Natural killer cell (primary cell): ENCODE results near the gene GTF2A1. TPM values are rescaled to one million over a fixed set of nuclear protein-coding genes. Genes with fewer than 3 reads are reported as not detected.

Source experiments
- ATAC-seq, 3 donors: fragments of 150-1000 bp in 2 of 3; fragments of 200-7000 bp in 1 of 3; cut with Tn5 transposase; 1 replicate in 1 of 3; 2 replicates in 2 of 3; pipeline ENCODE4 v1.10.0; 2021; ENCODE audit warnings: mild to moderate bottlenecking in 2 of 3, moderate library complexity in 2 of 3
- DNase-seq, 2 donors: peaks; one replicate each; pipeline versions ENCODE4 v3.0.0 to v3.0.0-alpha.2; 2013 to 2021; ENCODE audit warnings: mixed read lengths in 1 of 2
- H3K27ac ChIP-seq: one replicate; pipeline ENCODE4 v1.5.1; 2013; ENCODE audit warnings: mild to moderate bottlenecking, low read length
- H3K27me3 ChIP-seq: one replicate; pipeline ENCODE4 v1.6.1; 2013; ENCODE audit warnings: low read length; ENCODE audit not compliant: control insufficient read depth, insufficient read depth
- H3K36me3 ChIP-seq: one replicate; pipeline ENCODE4 v1.6.1; 2013; ENCODE audit warnings: low read length; ENCODE audit not compliant: control insufficient read depth, insufficient read depth
- H3K4me1 ChIP-seq: one replicate; pipeline ENCODE4 v1.6.1; 2013; ENCODE audit warnings: low read length; ENCODE audit not compliant: control insufficient read depth, insufficient read depth
- H3K4me3 ChIP-seq: one replicate; pipeline ENCODE4 v1.5.1; 2013; ENCODE audit warnings: low read length
- H3K9me3 ChIP-seq: one replicate; pipeline ENCODE4 v1.6.1; 2013; ENCODE audit warnings: low read length; ENCODE audit not compliant: control insufficient read depth, insufficient read depth
- H3K27ac Mint-ChIP-seq, 2 donors: one replicate each; pipeline ENCODE4 v1.8.0; 2022; ENCODE audit warnings: mild to moderate bottlenecking in 2 of 2, mixed read lengths in 2 of 2, moderate library complexity in 1 of 2
- H3K27me3 Mint-ChIP-seq, 2 donors: one replicate each; pipeline ENCODE4 v1.8.0; 2022; ENCODE audit warnings: low read depth in 2 of 2, mixed read lengths in 2 of 2
- H3K36me3 Mint-ChIP-seq: one replicate; pipeline ENCODE4 v1.8.0; 2022; ENCODE audit warnings: mixed read lengths
- H3K4me1 Mint-ChIP-seq, 2 donors: one replicate each; pipeline ENCODE4 v1.8.0; 2022; ENCODE audit warnings: mixed read lengths in 2 of 2
- H3K4me3 Mint-ChIP-seq: one replicate; pipeline ENCODE4 v1.8.0; 2022; ENCODE audit warnings: mild to moderate bottlenecking, moderate library complexity, mixed read lengths
- H3K9me3 Mint-ChIP-seq, 2 donors: one replicate each; pipeline ENCODE4 v1.8.0; 2022; ENCODE audit warnings: mixed read lengths in 2 of 2
- CTCF ChIP-seq: fragments of 200-600 bp; IDR thresholded peaks from one replicate; pipeline ENCODE4 v1.8.0; 2022; ENCODE audit warnings: antibody characterized with exemption
- WGBS: methylation state at CpG from one replicate; pipeline ENCODE4 v1.1.7; 2013; ENCODE audit warnings: missing lambda C conversion rate; ENCODE audit not compliant: insufficient coverage; 5-methylcytosine and 5-hydroxymethylcytosine counted together
- intact Hi-C: fragments of 100-400 bp; cut with micrococcal nuclease; formaldehyde crosslinking; loops from one replicate; pipeline ENCODE4 v1.14.2; 2022
- total RNA-seq, 4 donors: library from RNA; stranded (reverse); fragments of 120-200 nt in 1 of 4; gene quantifications; one replicate each; pipeline versions ENCODE4 v1.2.3 to v1.2.4, GENCODE V29; 2013 to 2022

The GTF2A1 gene
- total RNA-seq, 3 donors from 2014 or later (not counting 1 experiment from before 2014, with no cell fraction given) = 24.5 to 32.7 (median 28.6) TPM

GRCh38 chr14:81219759-81220579 is 790 bp downstream of the GTF2A1 start:
- ATAC-seq = peak; percentile 2 to 5 (median 4)
- peaks cover 32 to 46% of the 10 kb centered on the region in 2 donors for H3K4me1 Mint-ChIP-seq
- intact Hi-C loops = loop anchor here (1.0 kb wide), 3 partner anchors 50 to 313 kb away; partner anchors contain the start of gene SEL1L

GRCh38 chr14:81219210-81219758 is 1.5 kb downstream of the GTF2A1 start:
- peak overlapping the region; percentile 100 for H3K4me3 Mint-ChIP-seq
- H3K36me3 Mint-ChIP-seq = peaks cover 7% of the 10 kb centered on the region
- intact Hi-C loops = loop anchor here (1.0 kb wide), 2 partner anchors 49 to 314 kb away; partner anchors contain the start of gene SEL1L
- H3K36me3 ChIP-seq = peaks cover 18% of the 10 kb centered on the region
- H3K4me1 Mint-ChIP-seq = peaks cover 32 to 48% of the 10 kb centered on the region in 2 donors
- peak overlapping the region; percentile 99 to 100 for H3K27ac Mint-ChIP-seq
- H3K27me3 Mint-ChIP-seq = peaks cover 0 to 3% of the 10 kb centered on the region in 2 donors
- DNase-seq (peak; percentile 87 to 96), ATAC-seq (peak; percentile 59 to 68 (median 61))
- H3K4me3 ChIP-seq = peak overlapping the region; percentile 71
- no peaks in the 10 kb centered on the region for H3K9me3 ChIP-seq
- no peaks in the 10 kb centered on the region for H3K9me3 Mint-ChIP-seq
- TF ChIP-seq CTCF = no peak
- H3K27me3 ChIP-seq = no peaks in the 10 kb centered on the region
- H3K4me1 ChIP-seq = peaks cover 14% of the 10 kb centered on the region
- 0% methylated on average over 29 of the region's 29 CpGs for WGBS
- peak overlapping the region; percentile 98 for H3K27ac ChIP-seq

More at GRCh38 chr14:81219759-81220579, 790 bp downstream of the GTF2A1 start:
- no peak for TF ChIP-seq CTCF
- peak overlapping the region; percentile 98 for H3K27ac ChIP-seq
- peaks cover 0 to 3% of the 10 kb centered on the region in 2 donors for H3K27me3 Mint-ChIP-seq
- H3K9me3 Mint-ChIP-seq = no peaks in the 10 kb centered on the region
- H3K27me3 ChIP-seq = no peaks in the 10 kb centered on the region
- peak overlapping the region; percentile 100 for H3K4me3 Mint-ChIP-seq
- peak; percentile 56 to 81 for DNase-seq
- H3K4me3 ChIP-seq = peak overlapping the region; percentile 97
- under 1% methylated on average over 82 of the region's 84 CpGs for WGBS
- H3K4me1 ChIP-seq = peaks cover 14% of the 10 kb centered on the region
- no peaks in the 10 kb centered on the region for H3K9me3 ChIP-seq
- H3K36me3 ChIP-seq = peaks cover 14% of the 10 kb centered on the region
- H3K27ac Mint-ChIP-seq = peak overlapping the region; percentile 99 to 100
- peaks cover 7% of the 10 kb centered on the region for H3K36me3 Mint-ChIP-seq

GRCh38 chr14:81211844-81212243 is 8.9 kb downstream of the GTF2A1 start:
- peaks cover 46 to 47% of the 10 kb centered on the region in 2 donors for H3K4me1 Mint-ChIP-seq
- intact Hi-C loops = loop anchor here (1.0 kb wide), 2 partner anchors 216 to 258 kb away; no protein-coding TSS in a partner anchor
- DNase-seq (peak in 1 of 2 donors; percentile 65), ATAC-seq (peak; percentile 66 to 95 (median 83))
- no peaks in the 10 kb centered on the region for H3K4me1 ChIP-seq
- peaks cover 49% of the 10 kb centered on the region for H3K36me3 ChIP-seq
- H3K27ac ChIP-seq = no peak overlapping the region
- no peaks in the 10 kb centered on the region for H3K27me3 Mint-ChIP-seq
- no peaks in the 10 kb centered on the region for H3K36me3 Mint-ChIP-seq
- no peak overlapping the region for H3K4me3 Mint-ChIP-seq
- no peaks in the 10 kb centered on the region for H3K27me3 ChIP-seq
- H3K27ac Mint-ChIP-seq = peak overlapping the region in 1 of 2 donors; percentile 50
- H3K4me3 ChIP-seq = no peak overlapping the region
- no peaks in the 10 kb centered on the region for H3K9me3 ChIP-seq
- 45% methylated on average over 2 of the region's 2 CpGs for WGBS
- H3K9me3 Mint-ChIP-seq = no peaks in the 10 kb centered on the region
- TF ChIP-seq CTCF = peak; percentile 54
